H9 (cell line): ENCODE results near the gene SORBS1. TPM values are rescaled to one million over a fixed set of nuclear protein-coding genes. Genes with fewer than 3 reads are reported as not detected.

Experiments used
- DNase-seq: peaks from one replicate; pipeline ENCODE4 v3.0.0-alpha.2; 2017
- H2AFZ ChIP-seq: one replicate; pipeline ENCODE4 v1.6.1; 2013; ENCODE audit warnings: mild to moderate bottlenecking, low read length, control low read depth, moderate library complexity
- H2AK5ac ChIP-seq: 2 replicates; pipeline ENCODE4 v1.6.1; 2013; ENCODE audit warnings: low read length, control low read depth, mixed read lengths; ENCODE audit not compliant: insufficient read length
- H2BK120ac ChIP-seq: one replicate; pipeline ENCODE4 v1.6.1; 2013; ENCODE audit warnings: low read depth, mild to moderate bottlenecking, low read length, control low read depth, inconsistent platforms; ENCODE audit not compliant: poor library complexity, severe bottlenecking
- H2BK12ac ChIP-seq: 2 replicates; pipeline ENCODE4 v1.6.1; 2013; ENCODE audit warnings: low read length, control low read depth, mixed read lengths, low read depth; ENCODE audit not compliant: insufficient read length
- H2BK15ac ChIP-seq: 2 replicates; pipeline ENCODE4 v1.6.1; 2013; ENCODE audit warnings: low read depth, low read length, control low read depth
- H2BK20ac ChIP-seq: one replicate; pipeline ENCODE4 v1.6.1; 2013; ENCODE audit warnings: low read depth, mild to moderate bottlenecking, low read length, control low read depth, inconsistent platforms; ENCODE audit not compliant: poor library complexity, severe bottlenecking
- H2BK5ac ChIP-seq: 2 replicates; pipeline ENCODE4 v1.6.1; 2013; ENCODE audit warnings: low read length, control low read depth, mixed read lengths; ENCODE audit not compliant: insufficient read length
- H3K14ac ChIP-seq: 2 replicates; pipeline ENCODE4 v1.6.1; 2013; ENCODE audit warnings: low read length, control low read depth; ENCODE audit not compliant: insufficient read depth
- H3K18ac ChIP-seq: 2 replicates; pipeline ENCODE4 v1.6.1; 2013; ENCODE audit warnings: low read depth, mild to moderate bottlenecking, mixed read lengths, low read length, control low read depth; ENCODE audit not compliant: insufficient read length
- H3K23ac ChIP-seq: 2 replicates; pipeline ENCODE4 v1.6.1; 2013; ENCODE audit warnings: low read length, control low read depth, mixed read lengths, low read depth; ENCODE audit not compliant: insufficient read length
- H3K23me2 ChIP-seq: 2 replicates; pipeline ENCODE4 v1.6.1; 2013; ENCODE audit warnings: low read depth, mild to moderate bottlenecking, mixed read lengths, low read length, control low read depth; ENCODE audit not compliant: insufficient read length, poor library complexity, severe bottlenecking
- H3K27ac ChIP-seq: 2 replicates; pipeline ENCODE4 v1.5.1; 2013; ENCODE audit warnings: low read length, control low read depth, mixed read lengths, low read depth; ENCODE audit not compliant: insufficient read length
- H3K27me3 ChIP-seq: 2 replicates; pipeline ENCODE4 v1.6.1; 2013; ENCODE audit warnings: low read length, control low read depth, inconsistent platforms; ENCODE audit not compliant: insufficient read depth
- H3K4ac ChIP-seq: 2 replicates; pipeline ENCODE4 v1.6.1; 2013; ENCODE audit warnings: low read depth, mild to moderate bottlenecking, control low read depth, inconsistent platforms, low read length, moderate library complexity
- H3K4me1 ChIP-seq: 2 replicates; pipeline ENCODE4 v1.6.1; 2013; ENCODE audit warnings: low read length, control low read depth, inconsistent platforms; ENCODE audit not compliant: insufficient read depth
- H3K4me2 ChIP-seq: 2 replicates; pipeline ENCODE4 v1.6.1; 2013; ENCODE audit warnings: low read length, control low read depth, mixed read lengths; ENCODE audit not compliant: insufficient read length, insufficient read depth
- H3K56ac ChIP-seq: 2 replicates; pipeline ENCODE4 v1.6.1; 2013; ENCODE audit warnings: low read depth, mild to moderate bottlenecking, mixed read lengths, low read length, control low read depth; ENCODE audit not compliant: insufficient read length
- H3K79me1 ChIP-seq: 2 replicates; pipeline ENCODE4 v1.6.1; 2013; ENCODE audit warnings: low read depth, mild to moderate bottlenecking, moderate library complexity, low read length, control low read depth, inconsistent platforms; ENCODE audit not compliant: insufficient read depth, poor library complexity, severe bottlenecking
- H3K79me2 ChIP-seq: 2 replicates; pipeline ENCODE4 v1.6.1; 2013; ENCODE audit warnings: low read length, control low read depth, inconsistent platforms; ENCODE audit not compliant: insufficient read depth
- H3K9ac ChIP-seq: 2 replicates; pipeline ENCODE4 v1.6.1; 2013; ENCODE audit warnings: low read length, control low read depth, mixed read lengths; ENCODE audit not compliant: insufficient read length; ENCODE audit errors: extremely low read depth
- H3K9me3 ChIP-seq: one replicate; pipeline ENCODE4 v1.6.1; 2013; ENCODE audit warnings: low read depth, low read length, inconsistent platforms; ENCODE audit not compliant: control insufficient read depth
- H3T11ph ChIP-seq: one replicate; pipeline ENCODE4 v1.6.1; 2013; ENCODE audit warnings: mild to moderate bottlenecking, low read length, control low read depth, inconsistent platforms
- H4K20me1 ChIP-seq: one replicate; pipeline ENCODE4 v1.6.1; 2013; ENCODE audit not compliant: control insufficient read depth, insufficient read length, insufficient read depth
- H4K5ac ChIP-seq: 2 replicates; pipeline ENCODE4 v1.6.1; 2013; ENCODE audit warnings: low read depth, mild to moderate bottlenecking, mixed read lengths, low read length, control low read depth; ENCODE audit not compliant: insufficient read length
- H4K8ac ChIP-seq: replicated peaks from 2 replicates; pipeline ENCODE4 v1.6.1; 2013; ENCODE audit warnings: low read length, control low read depth, mixed read lengths, low read depth; ENCODE audit not compliant: insufficient read length
- H4K91ac ChIP-seq: 2 replicates; pipeline ENCODE4 v1.6.1; 2013; ENCODE audit warnings: low read depth, mild to moderate bottlenecking, moderate library complexity, mixed read lengths, low read length, control low read depth; ENCODE audit not compliant: insufficient read length
- H3K27ac Mint-ChIP-seq, 3 experiments: 2 replicates in 2 of 3; 3 replicates in 1 of 3; pipeline ENCODE4 v1.8.0; 2020 to 2021; ENCODE audit warnings: mixed read lengths in 3 of 3, mild to moderate bottlenecking in 1 of 3, moderate library complexity in 1 of 3
- H3K27me3 Mint-ChIP-seq: 2 replicates; pipeline ENCODE4 v1.8.0; 2021; ENCODE audit warnings: low read depth, mild to moderate bottlenecking, moderate library complexity, mixed read lengths
- H3K36me3 Mint-ChIP-seq, 3 experiments: 2 replicates in 2 of 3; 3 replicates in 1 of 3; pipeline ENCODE4 v1.8.0; 2020 to 2021; ENCODE audit warnings: low read depth in 3 of 3, mixed read lengths in 3 of 3; ENCODE audit not compliant: insufficient read depth in 1 of 3
- H3K4me1 Mint-ChIP-seq, 2 experiments: 2 replicates each; pipeline ENCODE4 v1.8.0; 2020; ENCODE audit warnings: mixed read lengths in 2 of 2
- H3K4me3 Mint-ChIP-seq, 2 experiments: 2 replicates in 1 of 2; 3 replicates in 1 of 2; pipeline ENCODE4 v1.8.0; 2020 to 2021; ENCODE audit warnings: mild to moderate bottlenecking in 2 of 2, mixed read lengths in 2 of 2, moderate library complexity in 1 of 2
- H3K9me3 Mint-ChIP-seq, 2 experiments: 2 replicates in 1 of 2; 3 replicates in 1 of 2; pipeline ENCODE4 v1.8.0; 2020; ENCODE audit warnings: mild to moderate bottlenecking in 2 of 2, mixed read lengths in 2 of 2, moderate library complexity in 1 of 2
- CTCF ChIP-seq: fragments of 200-600 bp; sonication (generic); conservative IDR thresholded peaks from 3 replicates; pipeline ENCODE4 v1.8.0; 2021; ENCODE audit warnings: antibody characterized with exemption, mild to moderate bottlenecking
- WGBS: extraction: QIAGEN DNeasy Blood & Tissue Kit; methylation state at CpG from one replicate; pipeline ENCODE4 v1.1.7; 2013; ENCODE audit warnings: missing lambda C conversion rate, low lambda C conversion rate, mixed read lengths; ENCODE audit not compliant: insufficient read length; ENCODE audit errors: extremely low coverage; 5-methylcytosine and 5-hydroxymethylcytosine counted together
- total RNA-seq: library from RNA; stranded (reverse); gene quantifications from 2 replicates; pipeline ENCODE4 v1.2.1, GENCODE V29; 2021

Gene SORBS1
- total RNA-seq, 1 experiment from 2014 or later = 24.3 TPM

GRCh38 chr10:95574649-95575365 lies 13.6 kb upstream of the SORBS1 start:
- Histone ChIP-seq H3K9me3 (no peaks in the 10 kb centered on the region), H2BK15ac (no peak overlapping the region), H2BK12ac (no peak overlapping the region), H3K18ac (no peak overlapping the region), H3K4me2 (no peak overlapping the region), H2AK5ac (no peak overlapping the region), H3K23me2 (no peaks in the 10 kb centered on the region), H3K14ac (no peak overlapping the region), H4K8ac (no peak overlapping the region), H3K4me1 (no peaks in the 10 kb centered on the region), H3K79me2 (no peaks in the 10 kb centered on the region), H3K9ac (no peak overlapping the region), H4K20me1 (no peaks in the 10 kb centered on the region), H3K27me3 (no peaks in the 10 kb centered on the region), H3K79me1 (no peaks in the 10 kb centered on the region), H3K23ac (no peak overlapping the region), H3T11ph (no peak overlapping the region), H4K5ac (no peak overlapping the region), H3K27ac (no peak overlapping the region), H2AFZ (no peak overlapping the region), H3K4ac (no peak overlapping the region), H2BK5ac (no peak overlapping the region), H2BK20ac (no peak overlapping the region), H2BK120ac (no peak overlapping the region), H4K91ac (no peak overlapping the region), H3K56ac (no peak overlapping the region)
- TF ChIP-seq CTCF = no peak
- no peak for DNase-seq
- H3K4me1 Mint-ChIP-seq = peaks cover 0 to 3% of the 10 kb centered on the region in 2 experiments; a peak in 1 of 4 replicates
- peaks cover 2% of the 10 kb centered on the region for H3K27me3 Mint-ChIP-seq
- H3K27ac Mint-ChIP-seq = no peak overlapping the region; a peak in 1 of 7 replicates
- H3K36me3 Mint-ChIP-seq = no peaks in the 10 kb centered on the region
- WGBS = no CpG with 5 or more reads among the region's 11 CpGs
- no peak overlapping the region for H3K4me3 Mint-ChIP-seq
- H3K9me3 Mint-ChIP-seq = no peaks in the 10 kb centered on the region
